ENCODE results near the gene CCDC180.

GRCh38 chr9:97310023-97310422 lies 2.6 kb downstream of the CCDC180 start:
- TF ChIP-seq CTCF (IDR thresholded peaks at IDR 0.05) (no peak), POLR2A (IDR thresholded peaks at IDR 0.05) (no peak)

Measured in uterus (tissue), 2 donors.